DND-41 (cell line): ENCODE measurements around the gene TEX11.
"Not testable (repeated sequence)": the region's sequence is repeated elsewhere in the genome, so short reads cannot be mapped to it uniquely, and the experiment has no call there.

Experiments
- CTCF ChIP-seq: IDR thresholded peaks from 2 replicates; pipeline ENCODE4 v1.5.1; 2012; ENCODE audit warnings: borderline replicate concordance, low read length, moderate library complexity, mild to moderate bottlenecking; ENCODE audit not compliant: poor library complexity, severe bottlenecking; ENCODE audit errors: extremely low read depth
- EZH2 ChIP-seq: IDR thresholded peaks from 3 replicates; pipeline ENCODE4 v1.6.1; 2012; ENCODE audit warnings: borderline replicate concordance, low read depth, mild to moderate bottlenecking, moderate library complexity, low read length, inconsistent platforms; ENCODE audit not compliant: severe bottlenecking

- not testable (repeated sequence) for TF ChIP-seq CTCF, EZH2
Observed at GRCh38 chrX:70733774-70734173, 174.7 kb downstream of the TEX11 start.
